ENCODE measurements around the gene ELOVL2.
A peak's percentile ranks its signal among the peaks of the same experiment; 100 is the strongest.

Gene ELOVL2

GRCh38 chr6:11036977-11037430 is 7.1 kb downstream of the ELOVL2 start:
- DNase-seq (ENCODE audit: low read depth), result no peak
- Histone ChIP-seq H3K27me3 (replicated peaks; ENCODE audit: control insufficient read depth, insufficient read depth, low read length) (no peaks in the 10 kb centered on the region), H3K36me3 (ENCODE audit: control insufficient read depth, insufficient read depth, low read length, severe bottlenecking) (no peaks in the 10 kb centered on the region), H3K4me3 (ENCODE audit: low read length) (no peak overlapping the region), H3K9me3 (ENCODE audit: control insufficient read depth, low read length) (no peaks in the 10 kb centered on the region), H3K9ac (ENCODE audit: low read length) (no peak overlapping the region), H3K4me1 (ENCODE audit: control insufficient read depth, insufficient read depth, low read length) (peaks cover 3% of the 10 kb centered on the region)

DNA sequence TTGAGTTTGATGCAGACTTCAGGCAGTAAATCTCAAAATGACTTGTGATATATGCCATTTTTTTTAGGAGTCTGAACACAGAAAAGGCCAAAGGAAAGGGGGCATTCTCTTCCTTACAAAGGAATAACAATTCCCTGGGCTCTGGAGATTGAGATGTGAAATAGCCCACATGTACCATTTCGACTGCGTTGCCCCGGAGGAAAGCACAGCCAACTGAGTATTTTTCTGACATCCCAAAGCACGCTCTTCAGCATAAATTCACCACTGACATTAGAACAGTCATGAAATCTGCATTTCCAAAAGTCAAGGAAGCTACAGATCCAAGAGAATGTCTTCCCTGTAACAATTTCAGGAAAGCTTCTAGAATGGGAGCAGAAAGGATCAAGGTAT is 7.8 kb downstream of the ELOVL2 start:
- H3K27me3 ChIP-seq (replicated peaks; ENCODE audit: control insufficient read depth, insufficient read depth, low read length), result no peaks in the 10 kb centered on the region
- H3K4me3 ChIP-seq (ENCODE audit: low read length), result no peak overlapping the region
- no peaks in the 10 kb centered on the region for H3K9me3 ChIP-seq (ENCODE audit: control insufficient read depth, low read length)
- H3K4me1 ChIP-seq (ENCODE audit: control insufficient read depth, insufficient read depth, low read length), result peaks cover 3% of the 10 kb centered on the region
- H3K36me3 ChIP-seq (ENCODE audit: control insufficient read depth, insufficient read depth, low read length, severe bottlenecking), result no peaks in the 10 kb centered on the region
- no peak overlapping the region for H3K9ac ChIP-seq (ENCODE audit: low read length)
- no peak for DNase-seq (ENCODE audit: low read depth)

- Histone ChIP-seq H3K9me3 (ENCODE audit: control insufficient read depth, low read length) (no peaks in the 10 kb centered on the region), H3K4me1 (ENCODE audit: control insufficient read depth, insufficient read depth, low read length) (peaks cover 3% of the 10 kb centered on the region), H3K36me3 (ENCODE audit: control insufficient read depth, insufficient read depth, low read length, severe bottlenecking) (no peaks in the 10 kb centered on the region), H3K4me3 (ENCODE audit: low read length) (no peak overlapping the region), H3K9ac (ENCODE audit: low read length) (no peak overlapping the region), H3K27me3 (replicated peaks; ENCODE audit: control insufficient read depth, insufficient read depth, low read length) (no peaks in the 10 kb centered on the region)
- no peak for DNase-seq (ENCODE audit: low read depth)
Measured at GRCh38 chr6:11035616-11036350, 8.3 kb downstream of the ELOVL2 start.

DNA sequence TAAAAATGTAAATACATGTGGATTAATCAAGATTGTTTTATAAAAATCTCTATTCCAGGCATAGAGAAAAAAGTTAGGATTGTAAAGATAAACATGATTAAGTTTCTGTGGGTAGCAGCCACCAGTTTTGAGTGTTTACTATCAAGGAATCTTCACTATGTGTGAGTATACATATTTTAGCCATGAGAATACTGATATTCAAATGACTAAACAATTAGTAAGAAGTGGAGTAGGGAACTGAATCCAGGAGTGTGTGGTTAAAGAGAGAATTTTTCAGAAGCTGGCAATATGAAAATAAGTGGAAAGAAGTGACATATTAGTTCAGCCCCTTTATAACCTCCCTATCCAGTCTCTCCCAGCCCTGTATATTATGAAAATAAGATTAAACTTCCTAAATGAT is 10.3 kb downstream of the ELOVL2 start:
- DNase-seq (ENCODE audit: low read depth), result peak; percentile 56
- Histone ChIP-seq H3K9ac (ENCODE audit: low read length) (no peak overlapping the region), H3K9me3 (ENCODE audit: control insufficient read depth, low read length) (no peaks in the 10 kb centered on the region), H3K27me3 (replicated peaks; ENCODE audit: control insufficient read depth, insufficient read depth, low read length) (no peaks in the 10 kb centered on the region), H3K4me3 (ENCODE audit: low read length) (no peak overlapping the region), H3K36me3 (ENCODE audit: control insufficient read depth, insufficient read depth, low read length, severe bottlenecking) (no peaks in the 10 kb centered on the region), H3K4me1 (ENCODE audit: control insufficient read depth, insufficient read depth, low read length) (peaks cover 3% of the 10 kb centered on the region)

- DNase-seq (ENCODE audit: low read depth), result no peak
- H3K27me3 ChIP-seq (replicated peaks; ENCODE audit: control insufficient read depth, insufficient read depth, low read length), result no peaks in the 10 kb centered on the region
- peaks cover 3% of the 10 kb centered on the region for H3K4me1 ChIP-seq (ENCODE audit: control insufficient read depth, insufficient read depth, low read length)
- H3K36me3 ChIP-seq (ENCODE audit: control insufficient read depth, insufficient read depth, low read length, severe bottlenecking), result no peaks in the 10 kb centered on the region
- H3K9me3 ChIP-seq (ENCODE audit: control insufficient read depth, low read length), result no peaks in the 10 kb centered on the region
- H3K4me3 ChIP-seq (ENCODE audit: low read length), result no peak overlapping the region
- H3K9ac ChIP-seq (ENCODE audit: low read length), result no peak overlapping the region
Measured at GRCh38 chr6:11030904-11031303, 13.2 kb downstream of the ELOVL2 start.

- Histone ChIP-seq H3K4me1 (ENCODE audit: control insufficient read depth, insufficient read depth, low read length) (peaks cover under 1% of the 10 kb centered on the region), H3K4me3 (ENCODE audit: low read length) (no peak overlapping the region), H3K9me3 (ENCODE audit: control insufficient read depth, low read length) (no peaks in the 10 kb centered on the region), H3K36me3 (ENCODE audit: control insufficient read depth, insufficient read depth, low read length, severe bottlenecking) (no peaks in the 10 kb centered on the region), H3K9ac (ENCODE audit: low read length) (no peak overlapping the region), H3K27me3 (replicated peaks; ENCODE audit: control insufficient read depth, insufficient read depth, low read length) (no peaks in the 10 kb centered on the region)
- DNase-seq (ENCODE audit: low read depth), result no peak
Measured at GRCh38 chr6:11028959-11029358, 15.1 kb downstream of the ELOVL2 start.

DNA sequence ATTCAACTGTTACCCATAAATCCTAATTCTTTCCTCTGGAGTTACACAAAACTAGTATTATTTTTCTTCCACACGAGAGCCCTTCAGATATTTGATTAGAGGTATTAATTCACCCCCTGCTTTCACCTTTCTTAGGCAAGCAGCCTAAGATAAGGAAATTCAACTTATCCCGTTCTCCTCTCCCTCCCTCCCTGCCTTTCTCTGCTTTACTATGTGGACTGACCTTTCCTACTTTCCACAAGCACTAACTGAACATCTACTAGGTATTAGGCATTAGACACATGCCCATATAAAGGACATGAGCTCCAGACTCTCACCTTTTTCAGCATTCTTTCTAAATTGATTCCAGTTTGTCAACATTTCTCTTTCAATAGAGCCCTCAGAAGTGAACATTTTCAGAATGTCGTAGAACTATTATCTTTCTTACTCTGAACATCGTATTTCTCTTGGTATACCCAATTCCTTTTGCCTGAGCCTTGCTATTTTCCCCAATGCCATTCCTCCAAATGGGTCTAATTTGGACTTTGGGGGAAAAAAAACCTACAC is 16.5 kb downstream of the ELOVL2 start:
- H3K4me3 ChIP-seq (ENCODE audit: low read length), result no peak overlapping the region
- no peak for DNase-seq (ENCODE audit: low read depth)

DNA sequence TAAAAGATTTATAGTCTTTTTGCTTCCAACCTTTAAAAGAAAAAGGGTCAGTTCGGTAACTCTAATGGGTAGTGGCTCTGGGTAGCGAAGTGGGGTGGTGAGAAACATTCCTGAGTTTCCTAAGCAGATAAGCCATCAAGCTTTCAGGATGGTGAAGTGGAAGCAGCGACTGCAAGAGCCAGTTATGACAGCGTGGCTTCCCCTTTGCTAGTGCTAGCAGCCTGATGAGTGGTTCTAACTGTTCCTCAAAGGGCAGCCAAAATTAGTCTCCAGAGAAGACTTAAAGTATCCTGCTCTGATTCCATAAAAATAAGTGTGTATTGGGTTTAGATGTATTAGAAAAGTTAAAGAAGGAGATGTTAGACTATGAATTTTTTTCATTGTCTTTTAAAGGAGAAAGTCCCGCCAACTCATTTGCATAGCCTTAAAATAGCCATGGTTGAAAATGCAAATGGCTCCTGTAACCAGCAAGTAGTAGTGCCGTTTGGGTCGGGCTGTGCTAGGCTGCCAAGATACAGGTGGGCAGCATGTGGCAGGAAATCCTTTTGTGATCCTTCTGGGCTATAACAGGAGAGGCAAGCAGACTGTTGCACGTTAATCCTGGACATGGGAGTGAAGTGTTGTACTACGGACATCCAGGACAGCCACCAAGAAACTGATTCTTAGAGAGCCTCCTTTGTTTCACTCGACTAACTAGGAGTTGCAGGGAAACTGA is 18.0 kb downstream of the ELOVL2 start:
- Histone ChIP-seq H3K4me1 (ENCODE audit: control insufficient read depth, insufficient read depth, low read length) (peaks cover 14% of the 10 kb centered on the region), H3K9me3 (ENCODE audit: control insufficient read depth, low read length) (no peaks in the 10 kb centered on the region), H3K36me3 (ENCODE audit: control insufficient read depth, insufficient read depth, low read length, severe bottlenecking) (no peaks in the 10 kb centered on the region), H3K9ac (ENCODE audit: low read length) (no peak overlapping the region), H3K4me3 (ENCODE audit: low read length) (no peak overlapping the region), H3K27me3 (replicated peaks; ENCODE audit: control insufficient read depth, insufficient read depth, low read length) (no peaks in the 10 kb centered on the region)
- no peak for DNase-seq (ENCODE audit: low read depth)

More for the DNA sequence above, 16.5 kb downstream of the ELOVL2 start:
- no peaks in the 10 kb centered on the region for H3K9me3 ChIP-seq (ENCODE audit: control insufficient read depth, low read length)
- H3K27me3 ChIP-seq (replicated peaks; ENCODE audit: control insufficient read depth, insufficient read depth, low read length), result no peaks in the 10 kb centered on the region
- H3K4me1 ChIP-seq (ENCODE audit: control insufficient read depth, insufficient read depth, low read length), result peaks cover 7% of the 10 kb centered on the region
- H3K9ac ChIP-seq (ENCODE audit: low read length), result no peak overlapping the region
- H3K36me3 ChIP-seq (ENCODE audit: control insufficient read depth, insufficient read depth, low read length, severe bottlenecking), result no peaks in the 10 kb centered on the region

DNA sequence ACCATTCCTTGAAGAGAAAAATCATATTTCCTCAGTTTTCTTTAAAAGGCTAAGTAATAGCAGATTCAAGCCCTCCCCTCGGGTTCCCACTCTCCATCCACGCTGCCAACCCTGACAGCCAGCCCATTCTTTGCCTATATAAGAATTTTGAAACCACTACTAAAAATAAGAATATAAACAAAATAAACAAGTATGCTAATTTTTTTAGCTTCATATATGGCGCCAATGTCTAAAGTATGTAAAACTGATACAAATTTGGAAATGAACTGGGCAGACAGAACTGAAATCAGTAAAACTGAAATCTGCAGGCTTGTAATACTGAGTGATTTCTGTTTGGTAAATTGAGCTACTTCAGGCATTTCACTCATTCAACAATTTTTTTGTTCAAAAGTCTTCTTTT is 19.0 kb downstream of the ELOVL2 start:
- Histone ChIP-seq H3K4me1 (ENCODE audit: control insufficient read depth, insufficient read depth, low read length) (peaks cover 20% of the 10 kb centered on the region), H3K36me3 (ENCODE audit: control insufficient read depth, insufficient read depth, low read length, severe bottlenecking) (no peaks in the 10 kb centered on the region), H3K9me3 (ENCODE audit: control insufficient read depth, low read length) (no peaks in the 10 kb centered on the region), H3K4me3 (ENCODE audit: low read length) (no peak overlapping the region), H3K9ac (ENCODE audit: low read length) (no peak overlapping the region), H3K27me3 (replicated peaks; ENCODE audit: control insufficient read depth, insufficient read depth, low read length) (no peaks in the 10 kb centered on the region)
- no peak for DNase-seq (ENCODE audit: low read depth)

- Histone ChIP-seq H3K27me3 (replicated peaks; ENCODE audit: control insufficient read depth, insufficient read depth, low read length) (no peaks in the 10 kb centered on the region), H3K9ac (ENCODE audit: low read length) (no peak overlapping the region), H3K4me1 (ENCODE audit: control insufficient read depth, insufficient read depth, low read length) (peaks cover 20% of the 10 kb centered on the region), H3K36me3 (ENCODE audit: control insufficient read depth, insufficient read depth, low read length, severe bottlenecking) (no peaks in the 10 kb centered on the region), H3K9me3 (ENCODE audit: control insufficient read depth, low read length) (no peaks in the 10 kb centered on the region), H3K4me3 (ENCODE audit: low read length) (no peak overlapping the region)
- DNase-seq (ENCODE audit: low read depth), result no peak
Measured at GRCh38 chr6:11023032-11023431, 21.1 kb downstream of the ELOVL2 start.

- Histone ChIP-seq H3K27me3 (replicated peaks; ENCODE audit: control insufficient read depth, insufficient read depth, low read length) (no peaks in the 10 kb centered on the region), H3K36me3 (ENCODE audit: control insufficient read depth, insufficient read depth, low read length, severe bottlenecking) (no peaks in the 10 kb centered on the region), H3K9me3 (ENCODE audit: control insufficient read depth, low read length) (no peaks in the 10 kb centered on the region), H3K9ac (ENCODE audit: low read length) (no peak overlapping the region), H3K4me1 (ENCODE audit: control insufficient read depth, insufficient read depth, low read length) (peaks cover 20% of the 10 kb centered on the region), H3K4me3 (ENCODE audit: low read length) (no peak overlapping the region)
- no peak for DNase-seq (ENCODE audit: low read depth)
Measured at GRCh38 chr6:11021714-11022113, 22.4 kb downstream of the ELOVL2 start.

Data from adipocyte (in vitro differentiated cells).